IPS-18a (cell line): ENCODE data around the gene CTRB1.
A peak's percentile ranks its signal among the peaks of the same experiment; 100 is the strongest.

Experiments used
- H3K27ac ChIP-seq: one replicate; pipeline ENCODE4 v1.5.1; 2013; ENCODE audit warnings: low read length
- H3K27me3 ChIP-seq: one replicate; pipeline ENCODE4 v1.6.1; 2013; ENCODE audit warnings: mild to moderate bottlenecking, low read length; ENCODE audit not compliant: control insufficient read depth, insufficient read depth
- H3K36me3 ChIP-seq: one replicate; pipeline ENCODE4 v1.6.1; 2013; ENCODE audit warnings: low read depth, low read length; ENCODE audit not compliant: control insufficient read depth
- H3K4me1 ChIP-seq: one replicate; pipeline ENCODE4 v1.6.1; 2013; ENCODE audit warnings: low read depth, low read length; ENCODE audit not compliant: control insufficient read depth
- H3K4me3 ChIP-seq: one replicate; pipeline ENCODE4 v1.5.1; 2013; ENCODE audit warnings: low read length
- H3K9ac ChIP-seq: one replicate; pipeline ENCODE4 v1.6.1; 2013; ENCODE audit warnings: mild to moderate bottlenecking, low read length, moderate library complexity
- H3K9me3 ChIP-seq: one replicate; pipeline ENCODE4 v1.6.1; 2013; ENCODE audit warnings: low read depth, low read length; ENCODE audit not compliant: control insufficient read depth

The CTRB1 gene

DNA sequence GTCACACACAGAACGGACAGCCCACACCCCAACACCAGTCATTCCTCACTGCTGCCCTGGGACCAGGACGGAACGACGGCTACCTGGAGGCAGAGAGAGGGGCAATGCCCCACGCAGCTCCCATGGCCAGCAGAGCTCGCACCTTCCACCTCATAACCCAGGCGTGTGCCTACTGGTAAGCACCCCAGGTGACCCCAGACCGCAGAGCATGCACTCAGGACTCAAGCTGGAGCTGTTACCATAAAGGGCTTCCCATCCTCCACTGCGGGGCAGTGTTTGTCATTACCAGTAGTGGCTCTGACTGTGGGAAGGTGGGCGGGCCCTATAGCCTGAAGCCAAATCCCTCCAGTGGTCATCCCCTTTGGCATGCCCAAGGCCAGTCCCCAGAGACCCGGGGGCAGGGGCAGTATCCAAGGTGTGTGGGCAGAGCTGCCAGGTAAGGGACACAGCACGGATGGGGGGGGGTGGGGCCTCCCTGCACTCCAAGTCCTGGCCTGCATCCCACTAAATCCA is 37.3 kb downstream of the CTRB1 start:
- H3K9ac ChIP-seq: peak overlapping the region; percentile 5
- H3K9me3 ChIP-seq: no peaks in the 10 kb centered on the region
- H3K4me1 ChIP-seq: peaks cover 58% of the 10 kb centered on the region
- no peak overlapping the region for H3K4me3 ChIP-seq
- no peaks in the 10 kb centered on the region for H3K27me3 ChIP-seq
- H3K27ac ChIP-seq: no peak overlapping the region
- H3K36me3 ChIP-seq: no peaks in the 10 kb centered on the region

GRCh38 chr16:75256696-75257343 is 38.0 kb downstream of the CTRB1 start:
- H3K9me3 ChIP-seq: no peaks in the 10 kb centered on the region
- H3K27me3 ChIP-seq: no peaks in the 10 kb centered on the region
- no peak overlapping the region for H3K27ac ChIP-seq
- no peaks in the 10 kb centered on the region for H3K36me3 ChIP-seq
- H3K4me1 ChIP-seq: peaks cover 64% of the 10 kb centered on the region
- no peak overlapping the region for H3K4me3 ChIP-seq
- peak overlapping the region; percentile 5 for H3K9ac ChIP-seq

GRCh38 chr16:75257886-75258806 is 39.4 kb downstream of the CTRB1 start:
- Histone ChIP-seq H3K9ac (no peak overlapping the region), H3K4me3 (no peak overlapping the region), H3K27me3 (no peaks in the 10 kb centered on the region), H3K36me3 (no peaks in the 10 kb centered on the region), H3K4me1 (peaks cover 51% of the 10 kb centered on the region), H3K9me3 (no peaks in the 10 kb centered on the region), H3K27ac (no peak overlapping the region)

GRCh38 chr16:75258807-75259141 is 40.0 kb downstream of the CTRB1 start:
- peaks cover 45% of the 10 kb centered on the region for H3K4me1 ChIP-seq
- H3K9me3 ChIP-seq: no peaks in the 10 kb centered on the region
- no peaks in the 10 kb centered on the region for H3K36me3 ChIP-seq
- no peak overlapping the region for H3K27ac ChIP-seq
- H3K9ac ChIP-seq: no peak overlapping the region
- no peaks in the 10 kb centered on the region for H3K27me3 ChIP-seq
- no peak overlapping the region for H3K4me3 ChIP-seq

DNA sequence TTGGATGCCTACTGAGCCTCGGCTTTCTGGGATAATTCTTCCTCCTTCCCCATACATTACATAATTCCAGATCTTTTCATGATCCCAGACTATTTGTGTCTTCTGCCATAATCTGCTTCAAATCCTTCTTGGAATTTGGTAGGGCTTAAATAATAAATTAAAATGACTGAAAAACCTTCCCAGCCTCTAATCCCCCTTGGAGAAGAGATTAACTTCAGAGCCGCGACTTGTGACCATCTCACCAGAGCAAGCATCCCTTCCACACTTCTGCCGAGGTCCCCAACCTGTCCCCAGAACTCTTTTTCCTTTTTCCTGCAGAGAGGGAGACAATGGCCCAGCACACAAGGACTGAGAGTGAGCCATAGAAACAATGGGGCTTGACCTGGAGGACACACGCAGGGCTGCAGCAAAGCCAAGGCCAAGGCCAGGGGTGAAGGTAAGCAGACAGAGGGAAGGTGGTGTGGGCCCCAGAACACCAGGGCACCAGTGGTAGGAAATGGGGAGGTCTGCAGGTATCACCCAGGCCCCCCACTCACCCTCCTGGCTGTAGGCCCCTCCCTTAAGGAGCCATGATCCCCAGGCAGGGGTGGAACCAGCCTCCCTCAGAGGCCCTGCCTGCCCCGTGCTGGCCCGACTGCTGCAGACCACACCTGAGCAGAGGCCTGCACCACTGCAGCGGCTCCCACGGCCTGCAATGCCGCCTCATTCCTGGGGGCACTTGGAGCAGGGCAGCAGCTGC is 42.2 kb downstream of the CTRB1 start:
- Histone ChIP-seq H3K4me3 (no peak overlapping the region), H3K27ac (no peak overlapping the region), H3K9me3 (no peaks in the 10 kb centered on the region), H3K9ac (no peak overlapping the region), H3K36me3 (no peaks in the 10 kb centered on the region), H3K27me3 (no peaks in the 10 kb centered on the region), H3K4me1 (peaks cover 30% of the 10 kb centered on the region)

- Histone ChIP-seq H3K36me3 (no peaks in the 10 kb centered on the region), H3K9ac (no peak overlapping the region), H3K27me3 (no peaks in the 10 kb centered on the region), H3K4me1 (peaks cover 25% of the 10 kb centered on the region), H3K9me3 (no peaks in the 10 kb centered on the region), H3K4me3 (no peak overlapping the region), H3K27ac (no peak overlapping the region)
These were observed 42.8 kb downstream of the CTRB1 start for GRCh38 chr16:75261590-75262078.

DNA sequence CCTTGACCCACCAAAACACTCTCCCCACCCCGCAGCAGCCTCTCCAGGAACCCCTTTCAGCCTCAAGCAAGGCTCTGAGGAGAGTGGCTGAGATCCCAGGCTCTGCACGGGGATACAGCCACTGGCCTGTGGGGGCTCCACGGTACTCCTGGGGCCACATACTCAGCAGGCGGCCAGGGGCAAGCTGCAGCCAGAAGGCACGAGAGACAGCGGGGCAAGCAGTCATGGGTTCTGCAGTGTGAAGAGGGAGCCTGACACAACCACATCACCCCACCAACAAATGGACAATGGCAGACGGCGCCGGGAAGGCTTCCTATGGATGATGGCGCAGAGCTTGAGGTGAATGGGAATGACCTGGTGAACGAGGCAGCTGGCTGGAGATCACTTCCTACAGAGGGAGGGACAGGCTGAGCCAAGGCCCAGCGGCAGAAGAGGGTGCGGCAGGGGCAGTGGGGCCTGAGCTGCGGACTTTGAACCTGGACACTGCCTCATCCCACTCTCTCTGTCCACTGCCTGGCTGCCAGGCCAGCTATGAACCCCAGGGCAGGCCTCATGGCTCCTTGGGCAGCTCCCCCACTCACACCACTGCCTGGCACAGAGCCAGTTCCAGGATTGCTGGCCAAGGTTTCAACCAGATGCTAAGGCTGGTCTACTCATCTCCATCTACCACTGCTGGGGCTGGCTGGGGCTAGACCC is 43.5 kb downstream of the CTRB1 start:
- Histone ChIP-seq H3K4me3 (no peak overlapping the region), H3K4me1 (peaks cover 21% of the 10 kb centered on the region), H3K36me3 (no peaks in the 10 kb centered on the region), H3K27ac (no peak overlapping the region), H3K9me3 (no peaks in the 10 kb centered on the region), H3K27me3 (no peaks in the 10 kb centered on the region), H3K9ac (no peak overlapping the region)

GRCh38 chr16:75262800-75263127 is 44.0 kb downstream of the CTRB1 start:
- no peaks in the 10 kb centered on the region for H3K36me3 ChIP-seq
- H3K4me1 ChIP-seq: peaks cover 21% of the 10 kb centered on the region
- H3K27me3 ChIP-seq: no peaks in the 10 kb centered on the region
- no peak overlapping the region for H3K27ac ChIP-seq
- H3K4me3 ChIP-seq: no peak overlapping the region
- no peaks in the 10 kb centered on the region for H3K9me3 ChIP-seq
- H3K9ac ChIP-seq: no peak overlapping the region

- H3K9ac ChIP-seq: no peak overlapping the region
- H3K9me3 ChIP-seq: no peaks in the 10 kb centered on the region
- H3K4me3 ChIP-seq: no peak overlapping the region
- peaks cover 21% of the 10 kb centered on the region for H3K4me1 ChIP-seq
- no peaks in the 10 kb centered on the region for H3K36me3 ChIP-seq
- H3K27ac ChIP-seq: no peak overlapping the region
- no peaks in the 10 kb centered on the region for H3K27me3 ChIP-seq
These were observed 44.6 kb downstream of the CTRB1 start for GRCh38 chr16:75263291-75263962.

GRCh38 chr16:75263963-75264445 is 45.2 kb downstream of the CTRB1 start:
- peaks cover 15% of the 10 kb centered on the region for H3K4me1 ChIP-seq
- peak overlapping the region; percentile 90 for H3K4me3 ChIP-seq
- no peaks in the 10 kb centered on the region for H3K9me3 ChIP-seq
- H3K36me3 ChIP-seq: no peaks in the 10 kb centered on the region
- no peak overlapping the region for H3K27ac ChIP-seq
- H3K9ac ChIP-seq: no peak overlapping the region
- no peaks in the 10 kb centered on the region for H3K27me3 ChIP-seq
